ENCODE data around the gene UBE2V1.
"Not testable (repeated sequence)": the region's sequence is repeated elsewhere in the genome, so short reads cannot be mapped to it uniquely, and the experiment has no call there.

The UBE2V1 gene

GRCh38 chr20:50112512-50113419, at the start of gene UBE2V1:
TSS of gene UBE2V1 (minus strand) at chr20:50113150. CDS start at chr20:50113128, 22 bp downstream.
- Histone ChIP-seq H3K9me3 (no peaks in the 10 kb centered on the region), H3K36me3 (peaks cover 5% of the 10 kb centered on the region), H3K4me1 (ENCODE audit: control insufficient read depth in 1 of 2, insufficient read depth in 1 of 2, low read depth in 1 of 2, low read length in 1 of 2) (peaks cover 58 to 61% of the 10 kb centered on the region in 2 experiments), H3K4me3 (ENCODE audit: low read depth in 1 of 2, low read length in 1 of 2) (peak within 1 kb of the TSS; percentile 84 to 87), H3K27ac (peak within 1 kb of the TSS; percentile 89), H3K27me3 (no peaks in the 10 kb centered on the region)
- TF ChIP-seq CTCF (IDR thresholded peaks at IDR 0.05): peak; percentile 46

- not testable (repeated sequence) for H3K4me3 ChIP-seq (ENCODE audit: low read depth in 1 of 2, low read length in 1 of 2); H3K27me3 ChIP-seq; H3K9me3 ChIP-seq; H3K36me3 ChIP-seq; H3K27ac ChIP-seq
- H3K4me1 ChIP-seq (ENCODE audit: control insufficient read depth in 1 of 2, insufficient read depth in 1 of 2, low read depth in 1 of 2, low read length in 1 of 2): peaks cover 9 to 17% of the 10 kb centered on the region in 2 experiments
These were observed 48.5 kb upstream of the UBE2V1 start for GRCh38 chr20:50161494-50161893.

- peaks cover 4% of the 10 kb centered on the region for H3K36me3 ChIP-seq
- TF ChIP-seq CTCF (IDR thresholded peaks at IDR 0.05): peak; percentile 11
These were observed 40.8 kb upstream of the UBE2V1 start, which contains the start of gene PEDS1 for GRCh38 chr20:50153500-50154377. TSS of gene PEDS1 (minus strand) at chr20:50153723. CDS start at chr20:50153637, 86 bp downstream.

GRCh38 chr20:50153153-50153499, 40.2 kb upstream of the UBE2V1 start:
- no peak for TF ChIP-seq CTCF (IDR thresholded peaks at IDR 0.05)
- Histone ChIP-seq H3K9me3 (no peaks in the 10 kb centered on the region), H3K36me3 (peaks cover 8% of the 10 kb centered on the region), H3K27me3 (no peaks in the 10 kb centered on the region), H3K4me3 (ENCODE audit: low read depth in 1 of 2, low read length in 1 of 2) (peak overlapping the region; percentile 83 to 91), H3K4me1 (ENCODE audit: control insufficient read depth in 1 of 2, insufficient read depth in 1 of 2, low read depth in 1 of 2, low read length in 1 of 2) (peaks cover 19 to 23% of the 10 kb centered on the region in 2 experiments), H3K27ac (peak overlapping the region; percentile 71)

More at GRCh38 chr20:50153500-50154377, 40.8 kb upstream of the UBE2V1 start, which contains the start of gene PEDS1:
- H3K4me1 ChIP-seq (ENCODE audit: control insufficient read depth in 1 of 2, insufficient read depth in 1 of 2, low read depth in 1 of 2, low read length in 1 of 2): peaks cover 19 to 23% of the 10 kb centered on the region in 2 experiments
- peak within 1 kb of the TSS; percentile 83 to 91 for H3K4me3 ChIP-seq (ENCODE audit: low read depth in 1 of 2, low read length in 1 of 2)
- H3K9me3 ChIP-seq: no peaks in the 10 kb centered on the region
- H3K27me3 ChIP-seq: no peaks in the 10 kb centered on the region
- H3K27ac ChIP-seq: peak within 1 kb of the TSS; percentile 71

GRCh38 chr20:50152394-50153152, 39.6 kb upstream of the UBE2V1 start:
- H3K9me3 ChIP-seq: no peaks in the 10 kb centered on the region
- H3K27me3 ChIP-seq: no peaks in the 10 kb centered on the region
- peaks cover 19 to 23% of the 10 kb centered on the region in 2 experiments for H3K4me1 ChIP-seq (ENCODE audit: control insufficient read depth in 1 of 2, insufficient read depth in 1 of 2, low read depth in 1 of 2, low read length in 1 of 2)
- peak overlapping the region; percentile 83 to 91 for H3K4me3 ChIP-seq (ENCODE audit: low read depth in 1 of 2, low read length in 1 of 2)
- peak overlapping the region; percentile 71 for H3K27ac ChIP-seq
- TF ChIP-seq CTCF (IDR thresholded peaks at IDR 0.05): no peak
- peaks cover 11% of the 10 kb centered on the region for H3K36me3 ChIP-seq

Data from neutrophil (primary cell).